KG1 (cell line): Measurements from ENCODE around the gene HMGN1.
A peak's percentile ranks its signal among the peaks of the same experiment; 100 is the strongest.

ENCODE experiments used
- DNase-seq: peaks from one replicate; lab custom pipeline; 2025; lab: John Stamatoyannopoulos, UW

Gene HMGN1

DNA sequence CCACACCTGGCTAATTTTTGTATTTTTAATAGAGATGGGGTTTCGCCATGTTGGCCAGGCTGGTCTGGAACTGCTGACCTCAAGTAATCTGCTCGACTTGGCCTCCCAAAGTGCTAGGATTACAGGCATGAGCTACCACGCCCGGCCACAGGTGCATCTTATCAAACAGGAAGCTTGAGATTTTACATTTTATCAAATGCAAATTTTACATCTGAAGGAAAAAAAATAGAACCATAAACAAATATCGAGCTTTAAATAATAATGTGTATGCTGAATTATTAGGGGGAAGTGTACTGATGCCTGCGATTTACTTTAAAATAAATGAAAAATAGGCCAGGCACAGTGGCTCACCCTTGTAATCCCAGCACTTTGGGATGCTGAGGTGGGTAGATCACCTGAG is 18.9 kb downstream of the HMGN1 start:
- DNase-seq: no peak

GRCh38 chr21:39327727-39328126 is 21.2 kb downstream of the HMGN1 start:
- no peak for DNase-seq

GRCh38 chr21:39326607-39327307 is 22.1 kb downstream of the HMGN1 start:
- no peak for DNase-seq

GRCh38 chr21:39325458-39325857 is 23.4 kb downstream of the HMGN1 start:
- DNase-seq: no peak

GRCh38 chr21:39321424-39321823 is 27.5 kb downstream of the HMGN1 start:
- DNase-seq: no peak

DNA sequence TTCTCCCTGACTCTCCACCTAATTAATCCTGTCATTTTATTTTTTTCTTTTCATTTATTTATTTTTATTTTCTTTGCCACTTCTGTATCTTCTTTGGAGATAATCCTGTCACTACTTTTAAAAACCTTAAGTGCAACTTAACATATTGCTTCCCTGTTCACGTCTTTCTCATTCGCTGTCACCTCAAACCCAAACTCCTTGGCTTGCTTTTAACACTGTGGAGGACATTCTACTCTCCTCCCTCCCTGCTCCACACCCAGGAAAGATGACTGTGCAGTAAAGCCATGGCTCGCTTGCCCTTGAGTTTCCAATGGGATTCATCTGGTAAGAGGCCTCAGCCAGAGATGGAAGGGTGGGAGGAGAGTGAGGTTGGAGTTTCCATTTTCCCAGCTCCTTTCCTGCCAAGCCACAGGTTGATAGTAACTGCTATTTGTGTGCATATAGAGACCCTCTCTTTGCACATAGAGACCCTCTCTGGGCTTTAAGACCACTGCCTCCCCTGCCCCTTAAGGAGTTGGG is 29.0 kb downstream of the HMGN1 start:
- no peak for DNase-seq

- DNase-seq: no peak
These were observed 29.6 kb downstream of the HMGN1 start for GRCh38 chr21:39319251-39319756.

DNA sequence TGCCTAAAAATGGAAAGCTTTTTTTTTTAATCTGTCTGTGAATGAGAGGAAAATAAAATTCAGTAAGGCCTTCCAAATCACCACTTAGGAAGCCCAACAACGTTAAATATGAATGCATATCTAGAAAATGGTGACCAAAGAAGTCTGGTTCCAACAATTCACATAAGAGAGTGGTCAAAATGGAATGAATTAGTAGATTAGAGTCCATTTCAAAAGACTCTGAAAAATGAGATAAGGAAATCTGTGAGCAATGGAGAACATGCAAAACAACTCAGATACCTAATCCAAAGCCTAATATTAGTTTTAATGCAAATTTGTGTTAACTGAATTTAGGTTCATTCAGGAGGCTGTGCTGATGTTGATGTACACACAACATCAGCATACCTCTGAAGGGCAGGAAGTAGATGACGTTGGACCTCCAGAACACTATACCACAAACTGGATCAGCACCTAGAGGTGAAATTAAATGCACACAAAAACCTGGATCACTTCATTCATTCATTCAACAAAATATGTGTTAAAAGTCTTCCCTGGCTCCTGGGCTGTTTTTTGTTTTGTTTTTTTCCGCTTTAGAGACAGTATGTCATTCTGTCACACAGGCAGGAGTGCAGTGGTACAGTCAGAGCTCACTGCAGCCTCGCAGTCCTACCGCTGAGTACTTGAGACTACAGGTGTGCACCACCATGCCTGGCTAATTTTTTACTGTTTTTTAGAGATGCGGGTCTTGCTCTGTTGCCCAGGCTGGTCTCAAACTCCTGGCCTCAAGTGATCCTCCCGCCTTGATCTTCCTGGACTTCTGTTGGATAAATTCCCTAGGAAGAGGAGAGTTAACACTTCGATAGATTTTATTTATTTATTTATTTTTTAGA is 30.6 kb downstream of the HMGN1 start:
- DNase-seq: no peak

DNA sequence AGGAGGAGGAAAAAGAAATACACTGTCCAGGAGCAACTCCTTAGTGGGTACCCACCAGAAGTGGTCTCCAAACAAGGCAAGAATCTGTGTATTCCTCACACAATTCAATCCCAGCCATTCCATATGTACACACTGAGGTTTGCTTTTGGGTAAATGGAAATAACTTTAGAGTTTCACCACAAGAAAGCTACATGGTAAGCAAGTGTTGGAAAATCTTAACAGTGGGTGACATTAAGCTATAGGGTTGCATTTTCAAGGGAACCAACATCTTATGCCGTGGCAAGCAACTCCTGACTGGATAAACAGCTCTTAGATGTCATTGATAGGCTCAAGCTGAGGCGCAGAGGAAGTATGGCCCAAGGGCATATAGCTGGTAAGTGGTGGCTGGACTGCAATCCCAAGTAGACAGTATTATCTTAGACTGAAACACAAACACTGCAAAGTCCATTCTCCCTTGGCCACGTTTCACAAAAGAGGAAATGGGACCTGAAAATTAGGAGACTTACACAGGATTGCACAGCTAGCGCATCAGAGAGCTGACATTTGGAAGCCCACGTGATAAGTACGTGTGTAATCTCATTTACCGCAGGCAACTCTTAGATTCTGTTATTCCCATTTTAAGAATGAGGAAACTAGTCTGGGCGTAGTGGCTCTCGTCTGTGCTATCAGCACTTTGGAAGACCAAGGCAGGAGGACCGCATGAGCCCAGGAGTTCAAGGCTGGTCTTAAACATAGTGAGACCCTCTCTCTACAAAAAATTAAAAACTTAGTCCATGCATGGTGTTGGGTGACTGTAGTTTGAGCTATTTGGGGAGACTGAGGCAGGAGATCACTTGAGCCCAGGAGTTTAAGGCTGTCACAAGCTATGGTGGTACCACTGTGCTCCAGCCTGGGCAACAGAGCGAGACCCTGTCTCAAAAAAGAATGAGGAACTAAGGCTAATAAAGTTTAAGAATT is 31.5 kb downstream of the HMGN1 start:
- no peak for DNase-seq

DNA sequence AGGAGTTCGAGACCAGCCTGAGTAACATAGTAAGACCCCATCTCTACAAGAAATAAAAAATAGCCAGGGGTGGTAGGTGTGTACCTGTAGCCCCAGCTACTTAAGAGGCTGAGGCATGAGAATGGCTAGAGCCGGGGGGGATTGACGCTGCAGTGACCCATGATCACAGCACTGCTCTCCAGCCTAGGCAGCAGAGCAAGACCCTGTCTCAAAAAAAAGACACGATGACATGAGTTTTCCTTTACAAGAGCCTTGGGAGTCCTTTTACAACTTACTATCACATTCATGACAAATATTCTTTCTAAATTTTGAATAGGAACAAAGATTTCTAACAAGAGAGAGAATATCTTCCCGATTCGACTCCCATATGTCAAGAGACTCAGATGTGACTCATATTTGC is 32.2 kb downstream of the HMGN1 start:
- no peak for DNase-seq

DNA sequence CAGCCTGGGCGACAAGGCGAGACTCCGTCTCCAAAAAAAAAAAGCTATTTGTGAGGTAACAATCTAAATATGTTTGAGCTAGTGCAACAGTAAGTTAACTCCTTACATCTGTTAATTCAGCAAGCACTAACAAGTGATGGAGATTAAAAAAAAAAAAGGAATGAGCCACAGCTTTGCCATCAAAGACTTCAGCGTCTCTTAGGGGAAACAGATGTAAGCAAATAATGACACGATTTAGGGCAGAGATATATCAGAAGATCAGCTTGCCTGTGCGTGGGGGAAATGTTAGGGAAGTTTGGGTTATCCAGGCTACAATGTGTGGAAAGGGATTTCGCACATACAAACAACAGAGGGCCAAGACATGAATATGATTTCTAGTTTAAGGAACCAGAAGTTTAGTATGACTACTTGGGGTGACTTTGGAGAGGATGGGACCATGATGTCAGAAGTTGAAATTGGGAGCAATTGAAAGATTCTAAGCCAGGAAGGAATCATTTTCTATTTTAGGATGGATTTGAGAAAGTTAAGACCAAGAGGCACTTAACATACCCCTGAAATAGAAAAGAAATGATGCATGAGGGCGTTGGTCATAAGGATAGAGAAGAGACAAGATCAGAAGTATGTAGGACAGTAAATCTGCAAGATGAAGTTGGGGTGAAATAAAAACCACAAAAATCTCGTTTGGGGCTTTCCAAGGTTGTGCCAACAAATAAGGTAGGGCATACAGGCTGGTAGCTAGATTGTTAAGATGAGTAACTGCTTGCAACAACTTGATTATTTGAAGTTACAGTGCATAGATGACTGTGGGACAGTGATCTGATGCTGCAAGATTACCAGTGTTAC is 33.1 kb downstream of the HMGN1 start:
- no peak for DNase-seq

GRCh38 chr21:39314143-39315027 is 34.5 kb downstream of the HMGN1 start:
- DNase-seq: peak; percentile 39

DNA sequence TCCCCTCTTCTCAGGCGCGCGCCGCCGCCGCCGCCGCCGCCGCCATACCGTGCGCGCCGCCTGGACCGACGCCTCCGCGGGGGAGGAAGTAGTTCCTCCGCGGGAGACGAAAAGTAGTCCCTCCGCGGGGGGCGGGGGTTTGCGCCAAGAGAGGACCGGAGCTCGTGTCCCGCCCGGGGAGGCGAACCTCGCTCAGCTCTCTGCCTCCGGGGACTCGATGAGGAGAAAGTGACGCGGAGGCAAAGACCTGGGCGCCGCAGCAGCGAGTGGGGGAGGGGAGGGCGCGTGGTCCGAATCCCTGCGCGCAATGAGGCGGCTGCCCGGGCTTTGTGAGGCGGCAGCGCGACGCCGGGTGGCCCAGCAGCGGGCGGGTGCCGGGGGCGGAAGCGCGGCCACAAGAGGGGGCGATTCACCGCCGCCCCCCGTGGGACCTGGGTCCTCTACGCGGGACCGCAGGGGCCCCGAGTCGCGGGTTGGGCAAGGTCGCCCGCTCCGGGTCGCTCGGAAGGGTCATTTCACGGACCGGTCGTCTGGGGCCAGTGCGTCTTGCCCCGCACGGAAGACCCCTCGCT is 35.2 kb downstream of the HMGN1 start, which contains the start of gene BRWD1:
Gene BRWD1, minus strand, starts transcription at position 62 of the 572 bp plus-strand sequence. CDS start 141 bp downstream, outside the sequence.
- peak; percentile 62 for DNase-seq

- no peak for DNase-seq
These were observed 35.8 kb downstream of the HMGN1 start for GRCh38 chr21:39313042-39313570.

GRCh38 chr21:39312112-39313041 is 36.5 kb downstream of the HMGN1 start:
- peak; percentile 68 for DNase-seq

GRCh38 chr21:39311164-39311563 is 37.7 kb downstream of the HMGN1 start:
- no peak for DNase-seq

GRCh38 chr21:39307466-39307865 is 41.4 kb downstream of the HMGN1 start:
- DNase-seq: no peak

GRCh38 chr21:39300587-39300986 is 48.3 kb downstream of the HMGN1 start:
- no peak for DNase-seq
